Fibroblast of lung (primary cell): ENCODE measurements around the gene LTB. TPM values are rescaled to one million over a fixed set of nuclear protein-coding genes. Genes with fewer than 3 reads are reported as not detected.
A peak's percentile ranks its signal among the peaks of the same experiment; 100 is the strongest.

Experiments
- DNase-seq, 2 donors: peaks; one replicate each; pipeline versions ENCODE4 v3.0.0 to v3.0.0-alpha.2; 2010; ENCODE audit warnings: low read depth in 2 of 2
- H2AFZ ChIP-seq: 2 replicates; pipeline ENCODE4 v1.5.1; 2012; ENCODE audit warnings: low read length, control low read depth, inconsistent platforms
- H3K27ac ChIP-seq: 2 replicates; pipeline ENCODE4 v1.5.1; 2011; ENCODE audit warnings: low read length, control low read depth; ENCODE audit not compliant: insufficient read depth
- H3K27me3 ChIP-seq: 2 replicates; pipeline ENCODE4 v1.5.1; 2011; ENCODE audit warnings: mild to moderate bottlenecking, low read length; ENCODE audit not compliant: control insufficient read depth, insufficient read depth
- H3K36me3 ChIP-seq: 2 replicates; pipeline ENCODE4 v1.5.1; 2011; ENCODE audit warnings: low read length; ENCODE audit not compliant: control insufficient read depth, insufficient read depth
- H3K4me1 ChIP-seq: 2 replicates; pipeline ENCODE4 v1.5.1; 2011; ENCODE audit warnings: low read length; ENCODE audit not compliant: control insufficient read depth, insufficient read depth; ENCODE audit errors: extremely low read depth
- H3K4me2 ChIP-seq: 2 replicates; pipeline ENCODE4 v1.5.1; 2011; ENCODE audit warnings: low read length, control low read depth; ENCODE audit not compliant: insufficient read depth; ENCODE audit errors: extremely low read depth
- H3K4me3 ChIP-seq, 4 experiments: fragments of 200-600 bp in 1 of 4; sonication (generic) in 1 of 4; replicated peaks in 1 of 4; 2 replicates each; pipeline ENCODE4 v1.5.1; 2011 to 2016; ENCODE audit warnings: low read length in 4 of 4, low read depth in 3 of 4, mild to moderate bottlenecking in 3 of 4, control low read depth in 2 of 4, inconsistent platforms in 1 of 4, mixed read lengths in 1 of 4; ENCODE audit not compliant: insufficient read depth in 1 of 4; ENCODE audit errors: control extremely low read depth in 1 of 4
- H3K79me2 ChIP-seq: 2 replicates; pipeline ENCODE4 v1.5.1; 2012; ENCODE audit warnings: mild to moderate bottlenecking, low read length, inconsistent platforms; ENCODE audit not compliant: control insufficient read depth, insufficient read depth
- H3K9ac ChIP-seq: 2 replicates; pipeline ENCODE4 v1.5.1; 2011; ENCODE audit warnings: mild to moderate bottlenecking, low read length, control low read depth; ENCODE audit not compliant: insufficient read depth
- H3K9me3 ChIP-seq: 2 replicates; pipeline ENCODE4 v1.5.1; 2012; ENCODE audit warnings: low read depth, low read length; ENCODE audit not compliant: control insufficient read depth, insufficient read depth
- H4K20me1 ChIP-seq: 2 replicates; pipeline ENCODE4 v1.5.1; 2011; ENCODE audit warnings: low read length; ENCODE audit not compliant: control insufficient read depth, insufficient read depth; ENCODE audit errors: extremely low read depth
- CTCF ChIP-seq, 2 donors: IDR thresholded peaks in 1 of 2; conservative IDR thresholded peaks in 1 of 2; 1 replicate in 1 of 2; 2 replicates in 1 of 2; pipeline ENCODE4 v1.5.1; 2011 to 2012; ENCODE audit warnings: low read length in 2 of 2, control low read depth in 1 of 2, inconsistent platforms in 1 of 2, low read depth in 1 of 2, mild to moderate bottlenecking in 1 of 2
- EZH2 ChIP-seq: IDR thresholded peaks from 2 replicates; pipeline ENCODE4 v1.5.1; 2012; ENCODE audit warnings: low read length, control low read depth, mild to moderate bottlenecking; ENCODE audit errors: missing control alignments
- polyA plus RNA-seq, 2 donors: library from polyadenylated mRNA; depleted of rRNA in 1 of 2; stranded (reverse) in 1 of 2; unstranded in 1 of 2; fragments of >200 nt; gene quantifications; 2 replicates each; pipeline ENCODE4 v1.2.1, GENCODE V29; 2011 to 2012; ENCODE audit warnings: missing spikeins in 1 of 2
- total RNA-seq: library from RNA; depleted of rRNA; stranded (reverse); fragments of >200 nt; gene quantifications from 2 replicates; pipeline ENCODE4 v1.2.1, GENCODE V29; 2014

The LTB gene
- total and polyA plus RNA-seq, 2 donors (not counting 1 experiment from before 2014, with no cell fraction given): not detected

DNA sequence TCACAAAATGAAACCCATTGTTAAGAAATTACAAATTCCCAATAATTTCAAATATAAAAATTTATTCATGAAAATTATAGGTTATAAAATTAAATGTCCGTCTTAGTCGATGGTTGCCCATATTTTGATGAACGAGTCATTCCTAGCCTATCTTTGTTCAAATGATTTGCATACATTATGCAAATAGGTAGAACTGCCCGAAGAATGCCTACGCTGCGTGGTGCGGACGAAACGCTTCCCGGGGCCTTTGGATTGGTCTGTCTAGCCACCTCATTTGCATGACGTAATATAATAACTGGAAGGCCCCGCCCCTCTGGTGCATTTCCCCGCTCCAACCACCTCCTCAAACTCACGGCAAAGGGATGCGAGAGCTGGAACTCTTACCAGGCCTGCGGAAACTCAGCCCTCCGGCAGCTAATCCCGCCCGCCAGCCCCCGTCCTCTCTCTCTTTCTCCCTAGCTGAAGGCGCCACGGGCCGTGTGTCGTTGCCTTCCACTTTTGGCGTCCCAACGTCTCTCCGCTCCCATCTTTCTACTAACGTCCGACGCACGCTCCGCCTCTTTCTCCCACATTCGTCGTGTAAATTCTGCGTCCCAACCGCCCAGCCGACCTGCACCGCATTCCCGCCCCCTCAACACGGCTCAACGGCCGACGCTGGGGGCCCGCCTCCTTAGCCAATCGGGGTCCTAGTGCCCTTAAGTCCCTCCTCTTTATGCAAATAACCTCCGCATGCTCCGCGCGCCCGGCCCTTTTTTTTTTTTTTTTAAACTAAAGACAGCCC, 37.8 kb upstream of the LTB start:
- peak; percentile 99 to 100 for DNase-seq
- H3K79me2 ChIP-seq: peaks cover 39% of the 10 kb centered on the region
- H3K27ac ChIP-seq: peak overlapping the region; percentile 100
- H2AFZ ChIP-seq: peak overlapping the region; percentile 91
- H3K4me3 ChIP-seq: peak overlapping the region; percentile 72 to 89 (median 79)
- peaks cover 9% of the 10 kb centered on the region for H3K36me3 ChIP-seq
- TF ChIP-seq CTCF (conservative IDR thresholded peaks at IDR 0.05 in 1 of 2, IDR thresholded peaks at IDR 0.05 in 1 of 2; ENCODE audit: low read depth in 1 of 2, low read length in 2 of 2) (no peak), EZH2 (no peak)
- H3K4me1 ChIP-seq: peaks cover 2% of the 10 kb centered on the region
- H3K9me3 ChIP-seq: no peaks in the 10 kb centered on the region
- no peaks in the 10 kb centered on the region for H4K20me1 ChIP-seq
- H3K4me2 ChIP-seq: peak overlapping the region; percentile 89
- H3K9ac ChIP-seq: peak overlapping the region; percentile 91
- no peaks in the 10 kb centered on the region for H3K27me3 ChIP-seq

GRCh38 chr6:31617010-31617409, 34.8 kb upstream of the LTB start:
- H3K4me1 ChIP-seq: no peaks in the 10 kb centered on the region
- H4K20me1 ChIP-seq: no peaks in the 10 kb centered on the region
- H3K9me3 ChIP-seq: no peaks in the 10 kb centered on the region
- DNase-seq: no peak
- H3K9ac ChIP-seq: no peak overlapping the region
- no peak for TF ChIP-seq EZH2
- no peak for TF ChIP-seq CTCF (conservative IDR thresholded peaks at IDR 0.05 in 1 of 2, IDR thresholded peaks at IDR 0.05 in 1 of 2; ENCODE audit: low read depth in 1 of 2, low read length in 2 of 2)
- H3K27ac ChIP-seq: no peak overlapping the region
- H3K4me3 ChIP-seq: no peak overlapping the region
- no peak overlapping the region for H3K4me2 ChIP-seq
- no peaks in the 10 kb centered on the region for H3K36me3 ChIP-seq
- peaks cover 3% of the 10 kb centered on the region for H3K27me3 ChIP-seq
- peaks cover 13% of the 10 kb centered on the region for H3K79me2 ChIP-seq
- H2AFZ ChIP-seq: no peak overlapping the region

DNA sequence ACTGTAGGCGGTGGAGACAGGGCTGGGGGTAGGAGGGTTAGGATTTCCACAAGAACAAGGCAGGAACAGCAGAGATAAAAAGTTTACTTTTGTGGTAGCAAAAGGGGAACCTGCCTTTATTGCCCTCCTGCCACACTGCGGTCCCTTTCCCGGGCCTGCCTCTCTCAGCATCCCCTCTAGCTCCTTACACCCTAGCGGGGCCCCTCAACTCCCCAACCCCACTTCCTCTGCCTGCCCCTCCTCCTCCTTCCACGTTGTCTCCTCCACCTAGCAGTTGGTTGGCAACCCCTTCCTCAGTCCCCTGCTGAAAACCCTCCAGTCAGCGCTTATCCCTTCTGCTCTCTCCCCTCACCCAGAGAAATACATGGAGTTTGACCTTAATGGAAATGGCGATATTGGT, 33.5 kb upstream of the LTB start:
- Histone ChIP-seq H3K79me2 (no peaks in the 10 kb centered on the region), H3K9me3 (no peaks in the 10 kb centered on the region), H2AFZ (no peak overlapping the region), H3K4me2 (no peak overlapping the region), H4K20me1 (no peaks in the 10 kb centered on the region), H3K9ac (no peak overlapping the region), H3K27me3 (peaks cover 3% of the 10 kb centered on the region), H3K36me3 (no peaks in the 10 kb centered on the region), H3K4me3 (no peak overlapping the region), H3K4me1 (no peaks in the 10 kb centered on the region), H3K27ac (no peak overlapping the region)
- DNase-seq: no peak
- TF ChIP-seq CTCF (conservative IDR thresholded peaks at IDR 0.05 in 1 of 2, IDR thresholded peaks at IDR 0.05 in 1 of 2; ENCODE audit: low read depth in 1 of 2, low read length in 2 of 2): no peak
- TF ChIP-seq EZH2: no peak
